K562 (cell line): ENCODE data around the gene GRAMD1B. TPM values are rescaled to one million over a fixed set of nuclear protein-coding genes. Genes with fewer than 3 reads are reported as not detected.

Experiments
- ATAC-seq: fragments of 200-7000 bp; cut with Tn5 transposase; 3 replicates; pipeline ENCODE4 v1.9.1; 2020; ENCODE audit warnings: moderate library complexity
- BruUV-seq: library from RNA; stranded (reverse); fragments of 400-500 nt; replicated peaks from 2 replicates; lab custom pipeline; 2021; lab: Mats Ljungman, UMichigan
- CTCF ChIA-PET: fragments of 300-600 bp; formaldehyde crosslinking; extraction: SDS; loops from one replicate; lab custom pipeline; 2021; ENCODE audit warnings: low intra/inter-chr PET ratio; lab: Yijun Ruan, JAX
- POLR2A ChIA-PET: fragments of 300-600, 350-650 bp; sonication (Branson Sonifier 250); formaldehyde crosslinking; extraction: SDS; loops from one replicate; lab custom pipeline; 2021; ENCODE audit warnings: antibody characterized with exemption, inconsistent platforms; lab: Yijun Ruan, JAX
- DNase-seq, 4 experiments: peaks; one replicate each; pipeline versions ENCODE4 v3.0.0 to v3.0.0-alpha.2; 2011 to 2018; ENCODE audit warnings: low spot score in 3 of 4, mixed read lengths in 3 of 4; ENCODE audit errors: extremely low read depth in 1 of 4
- FAIRE-seq: peaks from 2 replicates; lab custom pipeline; 2011; peaks lifted over from hg19 to GRCh38; lab: Jason Lieb, UNC
- H2AFZ ChIP-seq: 2 replicates; pipeline ENCODE4 v1.6.0; 2011; ENCODE audit warnings: low read depth, low read length, control low read depth, inconsistent platforms
- H3K27ac ChIP-seq: fragments of 200-600 bp; 3 replicates; pipeline ENCODE4 v1.8.0; 2011; ENCODE audit warnings: low read depth, mild to moderate bottlenecking, control low read depth, inconsistent platforms, low read length, moderate library complexity, mixed read lengths; ENCODE audit errors: extremely low read depth
- H3K27me3 ChIP-seq, 2 experiments: fragments of 300-600 bp in 1 of 2; 2 replicates in 1 of 2; 3 replicates in 1 of 2; pipeline versions ENCODE4 v1.6.0 to v1.8.0; 2011; ENCODE audit warnings: inconsistent platforms in 2 of 2, low read length in 2 of 2, mild to moderate bottlenecking in 1 of 2, mixed read lengths in 1 of 2, moderate library complexity in 1 of 2; ENCODE audit not compliant: control insufficient read depth in 2 of 2, insufficient read depth in 2 of 2
- H3K36me3 ChIP-seq: fragments of 300-600 bp; 3 replicates; pipeline ENCODE4 v1.8.0; 2011; ENCODE audit warnings: mild to moderate bottlenecking, low read length, inconsistent platforms; ENCODE audit not compliant: control insufficient read depth, insufficient read depth
- H3K4me1 ChIP-seq, 2 experiments: fragments of 200-600 bp in 1 of 2; replicated peaks in 1 of 2; 2 replicates in 1 of 2; 3 replicates in 1 of 2; pipeline versions ENCODE4 v1.5.1 to v1.8.0; 2011; ENCODE audit warnings: inconsistent platforms in 2 of 2, low read length in 2 of 2, mild to moderate bottlenecking in 1 of 2, mixed read lengths in 1 of 2, moderate library complexity in 1 of 2; ENCODE audit not compliant: control insufficient read depth in 2 of 2, insufficient read depth in 2 of 2
- H3K4me2 ChIP-seq: 2 replicates; pipeline ENCODE4 v1.6.1; 2011; ENCODE audit warnings: low read length, control low read depth, inconsistent platforms, mixed read lengths; ENCODE audit not compliant: insufficient read depth
- H3K4me3 ChIP-seq: fragments of 200-600 bp; sonication (generic), shearing (Covaris generic); 2 replicates; pipeline ENCODE4 v1.5.1; 2016; ENCODE audit warnings: control low read depth, inconsistent platforms
- H3K79me2 ChIP-seq: fragments of 200-600 bp; 3 replicates; pipeline ENCODE4 v1.8.0; 2011; ENCODE audit warnings: low read length, inconsistent platforms; ENCODE audit not compliant: control insufficient read depth, insufficient read depth
- H3K9ac ChIP-seq, 2 experiments: 2 replicates each; pipeline versions ENCODE4 v1.6.0 to v1.6.1; 2011; ENCODE audit warnings: low read depth in 2 of 2, low read length in 2 of 2, control low read depth in 1 of 2, inconsistent platforms in 1 of 2, mild to moderate bottlenecking in 1 of 2, mixed read lengths in 1 of 2; ENCODE audit not compliant: insufficient read depth in 1 of 2
- H3K9me1 ChIP-seq: one replicate; pipeline ENCODE4 v1.6.0; 2011; ENCODE audit warnings: inconsistent platforms, mild to moderate bottlenecking, low read length, moderate library complexity; ENCODE audit not compliant: control insufficient read depth, insufficient read depth
- H3K9me3 ChIP-seq: replicated peaks from 2 replicates; pipeline ENCODE4 v1.5.1; 2011; ENCODE audit warnings: low read depth, low read length, inconsistent platforms; ENCODE audit not compliant: control insufficient read depth, insufficient read depth
- H4K20me1 ChIP-seq: replicated peaks from 2 replicates; pipeline ENCODE4 v1.6.1; 2011; ENCODE audit warnings: low read length, inconsistent platforms, mixed read lengths; ENCODE audit not compliant: control insufficient read depth, insufficient read depth
- BCLAF1 ChIP-seq, 2 experiments: fragments of 450-650 bp in 1 of 2; IDR thresholded peaks; 2 replicates each; pipeline ENCODE4 v1.6.1; 2011 to 2017; ENCODE audit warnings: low read depth in 2 of 2, antibody characterized with exemption in 1 of 2, borderline replicate concordance in 1 of 2, low read length in 1 of 2, mild to moderate bottlenecking in 1 of 2, mixed read lengths in 1 of 2; ENCODE audit not compliant: control insufficient read depth in 1 of 2
- DDX20 ChIP-seq: fragments of 450-650 bp; IDR thresholded peaks from 2 replicates; pipeline ENCODE4 v1.6.1; 2016; ENCODE audit warnings: missing genetic modification characterization, low read depth, mild to moderate bottlenecking, missing compliant biosample characterization, moderate library complexity
- MAX ChIP-seq: sonication (generic); formaldehyde crosslinking; IDR thresholded peaks from 2 replicates; pipeline ENCODE4 v1.9.0; 2022; ENCODE audit warnings: mild to moderate bottlenecking, missing genetic modification reagents
- RFX1 ChIP-seq: fragments of 450-650 bp; IDR thresholded peaks from 2 replicates; pipeline ENCODE4 v1.6.1; 2016; ENCODE audit warnings: mild to moderate bottlenecking, moderate library complexity
- ZBTB12 ChIP-seq: fragments of 250-450 bp; sonication (Bioruptor Pico); IDR thresholded peaks from 2 replicates; pipeline ENCODE4 v1.4.0; 2020
- WGBS: fragments of 100-300 bp; shearing (Covaris generic); methylation state at CpG from one replicate; pipeline ENCODE4 v1.1.6; 2016; ENCODE audit warnings: low coverage, mixed read lengths; ENCODE audit not compliant: insufficient coverage; ENCODE audit errors: missing lambda C conversion rate; 5-methylcytosine and 5-hydroxymethylcytosine counted together
- in situ Hi-C: fragments of 300-500 bp; cut with MboI; formaldehyde crosslinking; loops from 4 replicates; pipeline ENCODE4 v1.15.0; 2018; ENCODE audit warnings: inconsistent platforms, mixed read lengths
- intact Hi-C: fragments of 100-400 bp; cut with micrococcal nuclease; formaldehyde crosslinking; loops from 2 replicates; pipeline ENCODE4 v1.14.2; 2022
- polyA plus RNA-seq, 8 experiments: library from polyadenylated mRNA; depleted of rRNA in 4 of 8; stranded (reverse) in 5 of 8; unstranded in 3 of 8; fragments of >200 nt; fragmentation: Nextera tagmentation in 2 of 8; fragmentation: Illumina TruSeq in 1 of 8; extraction: Ambion mirVana in 2 of 8; extraction: Trizol in 1 of 8; gene quantifications; 2 replicates each; pipeline versions ENCODE4 v1.2.1 to v1.2.3, GENCODE V29; 2011 to 2014; ENCODE audit warnings: inconsistent platforms in 1 of 8, missing spikeins in 1 of 8
- total RNA-seq, 7 experiments: library from RNA; depleted of rRNA in 6 of 7; stranded (reverse); fragments of >200 nt in 6 of 7; fragmentation: Illumina TruSeq in 2 of 7; extraction: Trizol in 2 of 7; gene quantifications; 2 replicates each; pipeline versions ENCODE4 v1.2.1 to v1.2.3, GENCODE V29; 2011 to 2021; ENCODE audit warnings: low replicate concordance in 1 of 7

Gene GRAMD1B
- total and polyA plus RNA-seq, 9 of the 15 experiments (the other 6 are each of a cell fraction or from before 2014, with no cell fraction given): 0.31 TPM; not detected in 8

- H3K9me1 ChIP-seq: no peaks in the 10 kb centered on the region
- no peaks in the 10 kb centered on the region for H3K9me3 ChIP-seq
- H4K20me1 ChIP-seq: peaks cover 4% of the 10 kb centered on the region; the same call in 1 of the 2 replicates
- ChIA-PET POLR2A (no interaction called here), CTCF (no interaction called here)
- intact Hi-C loops: loop anchor here (5.0 kb wide), 1 partner anchor 274 kb away; no protein-coding TSS in a partner anchor
- no peak overlapping the region for H3K9ac ChIP-seq
- H3K36me3 ChIP-seq: no peaks in the 10 kb centered on the region
- H3K27me3 ChIP-seq: peaks cover 0 to 29% of the 10 kb centered on the region in 2 experiments; a peak in 3 of 5 replicates
- H3K4me1 ChIP-seq: peaks cover 0 to 10% of the 10 kb centered on the region in 2 experiments; a peak in 1 of 5 replicates
- 3% methylated on average over 3 of the region's 3 CpGs for WGBS
- DNase-seq: no peak
- H3K79me2 ChIP-seq: no peaks in the 10 kb centered on the region
- H2AFZ ChIP-seq: no peak overlapping the region
- H3K4me2 ChIP-seq: no peak overlapping the region
- no peak overlapping the region for H3K4me3 ChIP-seq
- no peak for ATAC-seq
- H3K27ac ChIP-seq: no peak overlapping the region
- in situ Hi-C loops: no loop called here
- TF ChIP-seq ZBTB12 (no peak), DDX20 (no peak), BCLAF1 (IDR thresholded peaks at IDR 0.05; ENCODE audit: borderline replicate concordance in 1 of 2, control insufficient read depth in 1 of 2, low read depth in 2 of 2, low read length in 1 of 2) (no peak), RFX1 (no peak), MAX (CRISPR knock-in tag) (no peak)
- FAIRE-seq: no peak
- BruUV-seq: no TSS peak
Observed at GRCh38 chr11:123576082-123576481, 146.0 kb downstream of the GRAMD1B start.
